ENCODE measurements around the gene KIF1C. TPM values are rescaled to one million over a fixed set of nuclear protein-coding genes. Genes with fewer than 3 reads are reported as not detected.

Gene KIF1C
- total RNA-seq, result 12.5 TPM

- DNase-seq, result peak; percentile 88
Measured at GRCh38 chr17:4997302-4998026, at the start of gene KIF1C, which contains the start of gene INCA1. Gene KIF1C, plus strand, starts transcription at chr17:4997950. Its CDS starts 2,297 bp downstream, at chr17:5000247. Gene INCA1, minus strand, starts transcription at chr17:4997522. Its CDS starts 3,085 bp downstream, at chr17:4994437.

DNA sequence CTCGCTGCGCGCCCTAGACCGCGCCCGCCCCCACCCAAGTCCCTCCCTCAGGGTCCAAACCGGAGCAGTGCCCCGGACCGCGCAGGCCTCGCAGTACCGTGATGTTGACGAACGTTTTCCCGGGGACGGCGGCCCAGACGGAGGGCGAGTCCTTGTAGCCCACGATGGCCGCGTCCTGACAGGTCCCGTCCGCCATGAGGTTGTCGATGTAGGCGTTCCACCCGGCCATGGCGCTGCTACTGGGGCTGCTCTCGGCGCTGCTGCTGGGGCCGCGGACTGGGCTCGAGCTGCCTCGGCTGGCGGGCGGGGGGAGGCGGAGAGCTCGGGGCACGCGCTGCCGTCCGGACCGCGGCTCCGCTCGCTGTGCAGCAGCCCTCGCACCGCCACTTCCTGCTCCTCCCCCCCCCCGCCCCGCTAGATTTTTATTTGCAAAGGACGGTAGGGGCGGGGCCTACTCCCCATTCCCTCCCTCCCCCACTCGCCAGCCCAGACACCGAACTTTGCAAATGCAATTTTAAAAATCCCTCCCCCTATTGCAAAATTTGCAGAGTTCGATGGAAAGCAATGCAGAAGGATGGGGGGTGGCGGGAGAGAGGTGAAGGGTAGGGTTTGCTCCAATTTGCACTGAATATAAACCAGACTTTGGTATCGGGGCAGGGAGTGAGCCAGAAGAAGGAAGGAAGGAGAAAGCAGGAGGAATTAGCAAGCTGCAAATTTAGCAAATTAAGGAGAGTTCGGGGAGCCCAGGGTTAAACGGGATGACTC lies 49.4 kb upstream of the KIF1C start, which contains the start of gene PFN1:
Gene PFN1 (minus strand): TSS at position 365 of the 765 bp plus-strand sequence. CDS start 136 bp downstream, at position 229.
- DNase-seq, result peak; percentile 83

DNA sequence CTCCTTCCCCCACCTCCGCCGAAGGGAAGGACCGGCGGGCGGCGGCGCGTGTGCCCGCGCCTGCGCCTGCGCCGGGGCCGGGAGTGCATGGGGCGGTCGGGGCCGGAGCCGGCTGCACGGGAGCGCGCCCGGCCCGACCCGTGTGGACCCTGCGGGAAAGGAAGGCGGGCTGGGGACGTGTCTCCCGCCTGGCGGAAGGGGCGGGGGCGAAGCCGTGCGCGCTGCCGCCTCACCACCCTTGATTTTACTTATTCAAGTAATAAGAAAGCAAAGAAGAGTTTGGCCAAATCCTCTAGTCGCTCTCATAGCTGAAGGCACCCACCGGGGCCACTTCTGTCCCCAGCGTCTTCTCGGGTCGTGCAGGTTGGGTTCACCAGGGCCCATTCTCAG lies 48.8 kb upstream of the KIF1C start:
- DNase-seq, result peak; percentile 56

- no peak for DNase-seq
Measured at GRCh38 chr17:4949321-4950074, 48.3 kb upstream of the KIF1C start.

GRCh38 chr17:4950075-4950745 lies 47.5 kb upstream of the KIF1C start:
- no peak for DNase-seq

DNA sequence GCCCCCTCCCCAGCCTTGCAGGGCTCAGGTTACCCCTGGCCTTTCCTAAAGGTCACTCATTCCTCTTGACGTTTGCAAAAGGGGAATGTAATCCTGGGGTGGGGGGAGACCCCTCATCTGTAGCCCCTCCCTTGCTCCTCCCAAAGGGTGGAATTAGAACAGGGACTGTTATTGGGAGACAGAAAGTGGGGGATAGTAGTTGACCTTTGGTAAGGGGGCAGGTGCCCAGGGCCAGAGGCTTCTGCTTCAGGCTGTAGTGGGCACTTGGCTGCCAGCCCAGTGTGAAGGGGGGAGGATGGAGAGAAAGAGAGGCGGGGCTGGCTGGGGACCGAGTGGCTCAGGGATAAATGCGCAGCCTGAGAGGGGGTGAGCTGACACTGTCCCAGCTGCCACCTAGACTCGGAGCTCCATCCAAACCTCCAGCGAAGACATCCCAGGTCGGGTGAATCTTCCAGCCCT lies 47.0 kb upstream of the KIF1C start, which contains the start of gene ENO3:
Gene ENO3 (plus strand): TSS at position 374 of the 459 bp plus-strand sequence. CDS start 711 bp downstream, outside the sequence.
- no peak for DNase-seq

GRCh38 chr17:4951486-4951885 lies 46.3 kb upstream of the KIF1C start:
- no peak for DNase-seq

- no peak for DNase-seq
Measured at GRCh38 chr17:4953451-4953961, 44.2 kb upstream of the KIF1C start.

GRCh38 chr17:4955091-4955490 lies 42.7 kb upstream of the KIF1C start:
- DNase-seq, result no peak

GRCh38 chr17:4956493-4957061 lies 41.2 kb upstream of the KIF1C start:
- no peak for DNase-seq

DNA sequence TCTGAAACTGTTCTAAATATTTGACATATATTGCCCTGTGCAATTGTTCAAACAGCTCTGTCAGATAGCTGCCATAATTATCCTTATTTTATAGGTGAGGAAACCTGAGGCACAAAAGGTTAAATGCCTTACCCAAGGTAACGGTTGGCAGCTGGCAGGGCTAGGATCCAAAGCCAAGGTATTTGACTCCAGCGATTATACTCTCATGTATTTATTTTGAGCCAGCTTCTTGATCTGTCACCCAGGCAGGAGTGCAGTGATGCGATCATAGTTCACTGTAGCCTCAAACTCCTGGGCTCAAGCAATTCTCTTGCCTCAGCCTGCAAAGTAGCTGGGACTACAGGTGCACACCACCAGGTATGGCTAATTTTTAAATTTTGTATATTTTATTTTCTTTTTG lies 39.6 kb upstream of the KIF1C start:
- no peak for DNase-seq

DNA sequence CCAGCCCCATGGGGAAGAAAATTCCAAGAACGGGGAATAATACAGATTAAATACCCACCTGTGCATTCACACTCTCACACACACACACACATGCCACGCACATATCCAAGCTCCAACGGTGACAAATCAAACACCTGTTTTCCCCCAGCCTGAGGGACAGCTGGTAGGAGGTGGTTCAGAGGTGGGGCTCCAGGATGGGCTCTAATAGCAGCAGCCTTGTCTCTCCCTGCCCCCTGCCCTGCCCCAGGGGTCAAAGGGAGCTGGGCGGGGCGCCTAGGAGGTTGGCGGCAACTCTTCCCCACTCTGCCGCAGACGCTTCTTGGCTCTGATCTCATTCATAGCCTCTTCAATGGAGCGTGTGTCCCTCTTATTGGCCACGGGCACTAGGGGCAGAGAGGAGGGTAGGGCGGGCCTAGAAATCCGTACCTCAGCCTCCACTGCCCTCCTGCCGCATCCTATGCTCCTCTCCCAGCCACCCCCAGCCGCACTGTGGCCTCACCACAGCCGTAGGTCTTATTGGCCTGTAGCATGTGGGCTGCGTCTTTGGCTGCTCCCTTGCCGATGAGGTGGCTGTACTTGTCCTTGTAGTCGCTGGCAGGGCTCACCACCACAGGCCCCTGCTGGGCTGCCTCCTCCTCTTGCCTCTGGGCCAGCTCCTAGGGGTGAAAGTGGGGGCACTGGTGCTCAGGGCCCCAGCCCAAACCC lies 38.3 kb upstream of the KIF1C start:
- no peak for DNase-seq

DNA sequence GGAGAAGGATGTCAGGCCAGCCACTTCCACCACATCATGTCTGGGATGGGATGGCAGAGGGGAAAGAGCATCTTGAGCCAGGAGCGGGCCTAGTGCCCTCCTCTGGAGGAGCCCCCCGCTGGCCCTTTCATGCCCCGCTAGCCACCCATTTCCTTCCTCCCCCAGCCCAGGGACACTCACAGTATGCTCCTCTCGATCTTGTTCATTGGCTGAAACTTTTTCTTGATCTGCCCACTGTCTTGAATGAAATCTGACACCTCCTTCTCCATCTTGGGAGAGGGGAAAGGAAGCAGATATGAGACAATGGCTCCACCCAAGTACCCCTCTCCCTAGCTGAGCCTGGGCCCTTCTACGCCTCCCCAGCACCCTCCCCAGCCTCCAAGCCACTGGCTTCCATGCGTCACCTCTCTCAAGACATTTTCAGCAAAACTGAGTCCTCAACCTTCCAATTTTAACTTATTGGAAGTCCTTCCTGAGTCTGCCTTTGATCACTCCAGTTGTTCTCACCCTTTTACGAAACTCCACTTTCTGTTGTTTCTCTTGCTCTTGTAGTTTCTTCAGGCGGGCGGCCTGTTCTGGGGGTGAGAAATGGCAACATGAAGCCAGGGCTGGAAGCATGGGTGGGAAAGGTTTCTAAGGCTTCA lies 37.3 kb upstream of the KIF1C start:
- DNase-seq, result no peak

DNA sequence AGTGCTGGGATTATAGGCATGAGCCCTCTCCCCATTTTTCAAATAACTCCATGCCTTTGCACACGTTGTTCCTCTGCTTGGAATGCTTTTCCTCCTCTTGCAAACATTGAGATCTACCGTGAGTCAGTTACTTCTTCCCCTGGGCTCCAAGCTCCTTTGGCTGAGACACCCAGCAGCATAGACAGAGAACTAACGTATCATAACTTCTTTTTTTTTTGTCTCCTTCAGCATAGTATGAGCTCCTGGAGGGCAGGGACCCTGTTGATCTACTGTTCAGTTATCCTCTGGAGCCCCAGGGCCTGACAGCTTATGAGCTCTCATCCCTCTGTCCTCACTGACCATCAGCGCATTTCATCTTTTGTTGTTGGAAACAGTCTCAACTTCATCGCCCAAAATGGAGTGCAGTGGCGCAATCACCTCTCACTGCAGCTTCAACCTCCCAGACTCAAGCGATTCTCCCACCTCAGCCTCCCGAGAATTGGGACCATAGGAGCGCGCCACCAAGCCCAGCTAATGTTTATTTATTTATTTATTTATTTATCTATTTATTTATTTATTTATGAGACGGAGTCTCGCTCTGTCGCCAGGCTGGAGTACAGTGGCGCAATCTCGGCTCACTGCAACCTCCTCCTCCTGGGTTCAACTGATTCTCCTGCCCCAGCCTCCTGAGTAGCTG lies 32.3 kb upstream of the KIF1C start:
- no peak for DNase-seq

DNA sequence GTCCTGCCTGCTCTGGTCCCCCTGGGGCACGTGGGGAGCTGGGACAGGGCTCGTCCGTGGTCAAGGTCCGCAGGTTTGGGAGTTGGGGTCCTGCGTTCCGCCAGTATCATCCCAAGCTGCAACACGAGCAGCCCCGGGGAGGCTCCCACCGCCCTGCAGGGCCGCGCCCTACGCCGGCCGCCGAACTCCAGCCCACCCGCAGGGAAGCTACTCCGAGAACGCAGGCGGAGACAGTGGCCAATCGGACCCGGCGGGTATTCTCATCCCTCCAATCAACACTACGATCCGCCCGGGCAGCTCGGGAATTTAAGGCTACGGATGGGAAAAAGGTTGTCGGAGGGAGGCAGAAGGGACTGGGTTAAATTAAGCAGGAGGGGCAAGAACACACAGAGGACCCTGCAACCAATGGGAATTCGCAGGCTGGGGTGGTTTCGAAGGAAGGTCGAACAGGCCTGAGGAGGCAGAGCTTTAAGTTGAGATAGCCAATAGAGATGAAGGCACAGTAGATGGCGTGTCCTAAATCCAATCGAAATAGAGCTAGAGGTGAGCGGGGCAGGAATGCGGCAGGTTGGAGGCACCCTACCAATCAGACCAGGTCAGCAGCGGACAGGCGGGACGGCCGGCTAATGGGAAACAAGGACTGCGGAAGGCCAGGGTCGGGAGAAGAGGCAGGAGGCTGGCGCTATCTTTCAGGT lies 30.8 kb upstream of the KIF1C start:
- DNase-seq, result peak; percentile 98

DNA sequence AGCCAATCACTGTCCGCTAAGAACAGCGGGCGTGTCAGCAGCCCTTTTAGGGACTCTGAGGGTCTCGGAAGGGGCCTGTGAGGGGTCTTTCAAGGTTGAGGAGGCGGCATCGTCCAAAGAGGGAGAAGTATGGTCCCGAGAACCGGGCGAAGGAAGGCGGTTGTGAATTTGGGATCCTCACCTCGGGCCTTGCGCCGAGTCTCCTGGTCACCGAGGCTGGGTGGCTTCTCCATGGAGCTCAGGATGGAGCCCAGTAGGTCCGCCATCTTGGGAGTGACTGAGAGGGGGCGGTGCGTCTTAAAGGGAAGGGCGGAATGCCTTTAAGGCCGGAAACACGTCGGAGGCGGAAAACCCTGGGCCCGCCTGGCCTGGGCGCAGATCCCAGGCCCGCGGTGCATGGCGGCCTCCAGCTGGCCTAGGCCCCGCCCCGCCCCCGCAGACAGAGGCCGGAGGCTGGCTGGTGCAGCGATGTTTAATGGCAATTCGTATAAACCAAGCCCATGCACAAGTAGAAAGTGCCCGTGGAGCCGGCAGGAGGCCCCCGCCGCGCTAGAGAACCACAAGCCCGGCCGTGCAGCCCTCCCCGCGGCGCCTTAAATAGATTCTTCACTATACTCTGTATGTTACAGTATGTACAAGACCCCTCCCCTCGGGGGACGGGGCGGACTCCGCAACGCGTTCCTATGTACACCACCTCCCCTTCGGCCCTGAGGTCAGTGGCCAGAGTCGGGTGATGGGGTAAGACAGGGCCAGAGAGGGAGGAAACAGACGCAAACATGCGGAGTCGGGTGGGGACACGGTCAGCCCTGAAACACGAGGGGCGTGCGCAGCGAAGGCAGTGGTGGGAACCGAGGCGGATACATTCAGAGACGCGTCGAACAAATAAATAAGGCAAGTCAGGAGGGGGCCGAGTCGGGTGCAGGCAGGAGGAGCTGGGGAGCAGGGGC lies 29.9 kb upstream of the KIF1C start, which contains the start of gene SPAG7:
Gene SPAG7 (minus strand): TSS at position 279 of the 947 bp plus-strand sequence. CDS start 13 bp downstream, at position 266.
- DNase-seq, result peak; percentile 95

DNA sequence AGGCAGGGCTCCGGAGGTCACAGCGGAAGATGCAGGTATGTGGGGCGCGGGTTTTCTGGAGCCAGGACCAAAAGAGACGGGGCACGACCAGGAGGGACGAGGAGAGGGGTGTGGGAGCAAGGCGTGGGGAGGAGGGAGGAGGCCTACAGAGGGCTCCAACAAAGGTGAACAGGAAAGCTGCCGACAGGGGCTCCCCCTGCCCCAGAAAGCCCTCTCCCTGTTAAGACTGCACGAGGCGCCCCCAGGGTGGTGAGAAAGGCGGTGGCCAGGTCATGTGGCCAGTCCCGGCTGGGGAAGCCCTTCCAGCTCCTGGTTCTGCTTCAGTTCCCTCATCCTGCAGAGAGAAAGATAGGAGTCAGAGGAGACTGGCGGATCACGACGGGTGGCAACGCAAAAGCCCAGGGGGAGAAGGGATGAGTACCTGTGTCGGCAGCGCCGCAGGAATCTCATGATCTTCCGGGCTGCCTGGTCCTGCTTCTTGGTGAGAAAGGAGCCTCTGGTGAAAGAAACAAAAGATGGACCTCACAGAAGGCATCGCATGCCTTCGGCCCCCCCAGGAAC lies 29.2 kb upstream of the KIF1C start:
- no peak for DNase-seq

Data from occipital lobe (tissue), 2 donors.